COR-L47 (cell line): ENCODE data around the gene TBX4.
"Not testable (repeated sequence)": the region's sequence is repeated elsewhere in the genome, so short reads cannot be mapped to it uniquely, and the experiment has no call there.

Experiments
- DNase-seq: peaks from one replicate; lab custom pipeline; 2025; lab: John Stamatoyannopoulos, UW

TBX4 gene

GRCh38 chr17:61484174-61484573, 32.0 kb downstream of the TBX4 start:
- DNase-seq = no peak

DNA sequence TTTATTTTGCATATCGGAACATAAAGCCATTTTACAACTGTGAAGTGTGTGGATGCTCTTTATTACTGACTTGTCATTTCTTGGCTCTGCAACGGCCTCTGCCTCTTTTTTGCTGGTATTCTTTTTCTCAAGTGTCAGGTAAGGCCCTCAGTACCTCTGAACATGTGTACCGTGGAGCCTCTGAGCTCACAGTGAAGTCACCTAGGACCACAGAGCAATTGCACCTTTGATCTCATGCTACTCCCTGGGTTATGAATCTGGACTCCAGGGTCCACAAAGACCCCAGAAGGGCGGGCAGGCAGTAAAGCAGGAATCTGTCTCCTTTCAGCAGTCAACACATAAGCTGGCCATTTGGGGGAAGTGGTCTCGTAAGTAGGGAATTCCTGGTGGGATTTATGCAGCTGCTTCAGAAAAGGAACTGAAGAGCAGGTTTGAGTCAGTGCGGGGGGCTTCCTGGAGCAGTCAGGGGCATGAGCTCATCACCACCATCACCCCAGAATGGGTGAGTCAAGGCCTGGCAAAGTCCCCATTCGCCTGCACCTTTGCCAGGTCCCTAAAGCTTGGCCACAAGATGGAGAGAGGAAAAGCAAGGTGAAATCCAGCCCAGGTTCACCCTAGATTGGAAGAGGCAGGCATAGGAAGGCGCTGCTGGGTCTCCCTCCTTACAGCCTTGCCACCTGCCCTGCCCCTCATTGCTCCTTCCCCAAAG, 33.0 kb downstream of the TBX4 start:
- DNase-seq = no peak

DNA sequence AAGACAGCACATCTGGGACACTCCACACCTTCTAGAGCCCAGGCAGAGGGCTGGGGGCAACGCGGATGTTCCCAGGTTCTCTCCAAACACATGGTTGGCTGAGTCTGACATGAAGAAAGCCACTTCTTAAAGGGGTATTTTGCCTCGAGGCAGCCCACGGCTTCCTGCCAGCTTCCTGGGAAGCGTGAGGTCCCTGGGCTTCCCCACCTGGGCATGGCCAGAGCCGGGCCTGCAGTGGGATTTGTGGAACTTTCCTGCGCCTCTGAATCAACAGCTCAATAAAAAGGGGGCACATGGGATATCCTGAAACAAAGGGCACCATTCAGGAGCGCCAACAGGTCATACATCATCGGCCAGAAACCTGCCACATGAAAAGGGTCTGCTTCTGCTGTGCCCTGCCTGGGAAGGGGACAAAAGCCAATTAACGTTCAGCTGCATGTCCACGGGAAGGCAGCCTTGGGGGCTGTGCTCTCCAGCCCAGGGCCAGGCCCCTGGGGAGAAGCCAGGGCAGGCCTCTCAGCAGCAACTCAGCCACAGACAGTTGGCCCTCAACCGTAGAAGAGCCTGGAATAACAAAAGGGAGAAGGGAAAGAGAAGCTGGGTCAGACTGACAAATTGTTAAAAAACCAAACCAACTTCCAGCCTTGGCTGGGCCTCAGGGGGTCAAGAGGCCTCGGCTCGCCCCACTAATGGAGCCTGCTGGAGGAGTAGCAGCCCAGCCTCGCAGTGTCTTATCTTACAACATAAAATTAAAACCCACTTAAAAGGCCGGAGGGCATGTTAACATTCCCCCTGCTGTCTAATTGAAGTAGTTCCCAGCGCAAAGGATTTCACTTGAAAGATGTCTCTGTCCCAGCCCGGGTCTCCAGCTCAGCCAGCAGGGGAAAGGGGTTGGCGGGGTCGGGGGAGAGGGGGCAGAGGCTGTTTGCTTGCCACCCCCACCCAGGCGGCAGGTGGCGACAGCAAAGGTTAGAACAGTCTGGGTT, 34.2 kb downstream of the TBX4 start:
- DNase-seq = no peak

GRCh38 chr17:61487161-61487988, 35.2 kb downstream of the TBX4 start:
- no peak for DNase-seq

- no peak for DNase-seq
Observed at GRCh38 chr17:61487989-61488595, 35.9 kb downstream of the TBX4 start.

- no peak for DNase-seq
Observed at GRCh38 chr17:61488878-61489718, 36.9 kb downstream of the TBX4 start.

GRCh38 chr17:61489719-61490490, 37.7 kb downstream of the TBX4 start:
- no peak for DNase-seq

GRCh38 chr17:61490540-61490975, 38.3 kb downstream of the TBX4 start:
- DNase-seq = no peak

- no peak for DNase-seq
Observed at GRCh38 chr17:61491981-61492380, 39.8 kb downstream of the TBX4 start.

DNA sequence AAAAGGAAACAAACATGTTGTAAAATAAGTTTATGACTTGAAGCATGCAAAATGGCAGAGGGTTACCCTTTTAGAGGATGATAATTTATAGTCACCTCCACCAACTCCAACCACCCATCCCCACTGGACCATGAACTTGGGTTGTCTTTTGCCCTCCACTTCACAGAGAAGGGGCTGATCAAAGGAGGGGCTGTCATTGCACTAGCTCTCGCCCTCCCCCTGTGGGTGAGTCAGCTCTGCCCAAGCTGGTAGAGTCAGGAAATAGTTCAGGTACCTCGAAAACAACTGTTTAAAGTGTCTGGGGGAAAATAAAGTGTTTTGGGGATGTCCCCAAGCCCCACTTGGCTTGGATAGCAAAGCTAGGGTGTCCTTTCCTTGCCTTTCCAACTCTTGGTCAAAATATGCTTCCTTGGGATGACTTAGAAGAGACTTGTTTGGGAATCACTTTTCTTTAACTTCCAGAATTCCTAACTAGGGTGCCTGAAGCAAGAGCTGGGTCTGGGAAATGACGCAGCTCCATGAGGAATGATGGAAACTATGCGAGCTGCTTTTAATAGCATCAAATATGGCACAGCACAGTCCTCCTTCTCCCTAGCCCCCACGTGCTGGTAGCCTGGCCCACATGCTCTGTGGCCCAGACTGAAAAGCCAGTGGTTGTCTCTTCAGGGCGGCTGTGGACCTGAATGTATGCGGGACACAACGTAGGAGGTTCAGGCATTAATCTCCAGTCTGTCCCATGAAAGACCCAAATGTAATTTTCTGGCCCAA, 40.7 kb downstream of the TBX4 start:
- DNase-seq = no peak

DNA sequence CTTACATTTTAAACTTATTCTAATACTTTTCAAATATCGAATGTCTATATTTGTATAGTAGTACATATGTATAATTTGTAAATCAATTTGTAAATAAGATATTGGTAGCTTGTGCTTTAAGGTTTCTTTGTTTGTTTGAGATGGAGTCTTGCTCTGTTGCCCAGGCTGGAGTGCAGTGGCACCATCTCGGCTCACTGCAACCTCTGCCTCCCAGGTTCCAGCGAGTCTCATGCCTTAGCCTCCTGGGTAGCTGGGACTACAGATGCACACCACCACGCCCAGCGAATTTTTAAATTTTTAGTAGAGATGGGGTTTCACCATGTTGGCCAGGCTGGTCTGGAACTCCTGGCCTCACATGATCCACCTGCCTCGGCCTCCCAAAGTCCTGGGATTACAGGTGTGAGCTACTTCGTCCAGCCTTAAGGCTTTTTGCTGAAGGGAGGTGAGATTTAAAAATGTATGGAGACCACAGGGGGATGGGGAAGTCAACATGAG, 41.7 kb downstream of the TBX4 start:
- not testable (repeated sequence) for DNase-seq

DNA sequence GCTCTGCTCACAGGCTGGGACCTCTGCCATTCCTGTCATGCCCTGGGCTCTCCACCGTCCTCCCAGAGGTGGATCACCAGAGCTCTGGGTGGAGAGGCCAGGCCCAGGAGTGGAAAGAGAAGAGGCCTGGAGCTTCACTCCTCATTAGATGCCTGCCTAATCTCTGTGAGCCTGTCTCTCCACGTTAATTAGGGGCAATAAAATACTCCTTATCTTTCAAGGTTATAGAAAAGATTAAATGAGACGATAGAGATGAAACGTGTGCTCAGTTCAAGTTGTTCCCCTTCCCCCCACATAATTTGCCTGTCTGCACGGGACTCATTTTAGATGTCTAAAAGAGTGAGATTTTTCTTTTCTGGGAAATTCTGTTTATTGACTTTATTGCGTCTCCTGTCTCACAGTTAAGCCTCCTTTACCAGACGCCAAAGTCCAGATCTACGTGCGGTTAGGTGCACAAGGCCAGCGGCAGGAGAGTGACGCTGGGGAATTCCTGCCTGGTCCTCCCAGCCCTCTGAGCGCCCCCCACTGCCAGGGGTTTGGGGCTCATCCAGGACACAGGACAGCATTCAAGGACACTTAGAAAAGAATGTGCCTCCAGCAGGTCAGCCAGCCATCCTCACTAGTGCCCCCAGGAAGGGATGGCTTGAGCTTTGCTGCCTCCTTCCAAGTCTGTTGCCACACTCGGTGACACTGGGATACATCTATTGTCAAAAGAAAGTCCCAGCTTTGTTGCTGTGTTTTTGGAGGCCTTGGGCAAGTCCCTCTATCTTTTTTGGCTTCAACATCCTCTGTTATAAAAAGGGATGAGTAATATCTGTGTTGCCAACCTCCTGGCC, 42.3 kb downstream of the TBX4 start:
- DNase-seq = no peak

DNA sequence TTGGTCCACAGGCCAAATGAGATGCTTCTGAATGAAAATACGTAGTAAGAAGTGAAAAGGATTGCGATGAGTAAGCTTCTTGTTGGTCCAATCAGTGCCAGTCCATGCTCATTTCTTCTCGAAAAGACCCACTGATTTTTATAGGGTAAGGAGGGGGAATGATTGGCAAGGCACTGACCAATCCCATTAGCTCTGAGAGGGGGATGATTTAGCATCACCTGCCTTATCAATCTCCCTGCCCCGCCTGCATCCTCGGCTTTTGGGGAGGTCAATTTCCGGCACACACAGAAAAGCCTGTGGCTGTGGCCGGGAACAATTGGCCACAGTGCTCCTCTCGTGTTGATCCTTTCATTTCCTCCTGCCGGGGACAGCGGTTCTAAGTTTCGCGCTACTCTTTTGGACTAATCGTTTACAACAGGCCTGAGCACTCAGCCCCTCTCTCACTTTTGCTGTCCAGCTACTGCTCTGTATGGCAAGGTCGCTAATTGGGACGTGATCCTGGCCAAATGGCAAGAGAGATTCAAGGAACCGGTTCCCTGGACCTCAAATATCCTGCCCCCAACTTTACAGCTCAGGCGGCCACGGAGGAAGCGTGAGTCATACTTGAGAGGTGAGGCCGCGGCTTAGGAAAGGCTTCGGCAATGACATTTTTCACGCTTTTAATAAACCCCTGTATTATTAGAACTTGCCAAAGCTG, 43.1 kb downstream of the TBX4 start:
- no peak for DNase-seq

- no peak for DNase-seq
Observed at GRCh38 chr17:61496174-61496956, 44.1 kb downstream of the TBX4 start.

DNA sequence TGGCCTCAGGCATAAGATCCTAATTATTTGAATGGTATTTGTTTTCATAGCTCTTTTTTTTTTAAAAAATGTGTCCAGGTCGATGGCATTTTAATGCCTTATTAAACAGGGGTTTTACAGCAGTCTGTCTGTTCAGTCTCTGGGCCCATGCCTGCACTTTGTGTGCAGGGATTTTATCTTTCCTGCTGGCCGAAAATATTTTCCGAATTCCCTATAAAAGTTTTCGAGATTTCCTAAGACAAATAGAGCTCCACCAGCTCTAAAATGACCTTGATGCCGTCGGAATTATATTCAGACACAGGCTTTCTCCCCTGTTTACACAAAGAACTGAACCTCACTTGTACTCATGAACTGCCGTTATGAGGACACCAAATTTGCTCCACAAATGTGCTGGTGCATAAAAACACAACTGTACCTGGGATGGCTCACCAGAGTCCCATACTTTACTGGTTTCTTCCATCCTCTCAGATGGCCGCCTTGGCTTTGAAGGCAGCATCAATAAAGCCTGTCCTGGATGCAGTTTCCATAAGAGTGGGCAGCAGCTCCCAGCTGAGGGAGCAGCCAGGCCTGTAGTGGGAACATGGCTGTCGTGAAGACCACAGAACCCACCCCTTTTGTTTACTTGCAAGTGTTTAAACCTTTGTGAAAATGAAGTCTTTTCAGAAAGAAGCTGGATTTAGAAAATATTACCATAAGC, 44.9 kb downstream of the TBX4 start:
- DNase-seq = no peak
